Measurements from ENCODE around the gene TRMT10B.

- no peak for TF ChIP-seq EP300 (IDR thresholded peaks at IDR 0.05)
- TF ChIP-seq CTCF (IDR thresholded peaks at IDR 0.05), result no peak
- no peak for TF ChIP-seq POLR2A (IDR thresholded peaks at IDR 0.05)
Observed at GRCh38 chr9:37705787-37706186, 47.8 kb upstream of the TRMT10B start.
